Keratinocyte (primary cell): Measurements from ENCODE around the gene EVC.

Experiments
- CTCF ChIP-seq, 3 experiments: IDR thresholded peaks in 1 of 3; conservative IDR thresholded peaks in 1 of 3; optimal IDR thresholded peaks in 1 of 3; 2 replicates in 2 of 3; 3 replicates in 1 of 3; pipeline versions ENCODE3 to v1.5.1; 2011; ENCODE audit warnings: low read length in 3 of 3, mild to moderate bottlenecking in 3 of 3, moderate library complexity in 2 of 3, control low read depth in 1 of 3, inconsistent platforms in 1 of 3; ENCODE audit not compliant: insufficient read depth in 2 of 3; ENCODE audit errors: extremely low read depth in 1 of 3
- EZH2 ChIP-seq: IDR thresholded peaks from one replicate; pipeline ENCODE4 v1.6.1; 2012; ENCODE audit warnings: inconsistent platforms, mild to moderate bottlenecking, low read length, moderate library complexity

GRCh38 chr4:5816101-5816500, 105.1 kb downstream of the EVC start:
- TF ChIP-seq CTCF (optimal IDR thresholded peaks at IDR 0.05 in 1 of 3, IDR thresholded peaks at IDR 0.05 in 1 of 3, conservative IDR thresholded peaks at IDR 0.05 in 1 of 3; ENCODE audit: extremely low read depth in 1 of 3, insufficient read depth in 2 of 3, low read length in 3 of 3), result no peak
- TF ChIP-seq EZH2, result no peak
